Stimulated activated CD8-positive, alpha-beta memory T cell treated with anti-CD3 and anti-CD28 coated beads, Interleukin-7, amount 100 ng/mL, for 1 hour (primary cell): ENCODE measurements around the gene ZNF444.
"Not testable (repeated sequence)": the region's sequence is repeated elsewhere in the genome, so short reads cannot be mapped to it uniquely, and the experiment has no call there.

Experiments
- DNase-seq, 2 donors: peaks; one replicate each; pipeline ENCODE4 v3.0.0-alpha.2; 2020; ENCODE audit warnings: low read depth in 2 of 2

ZNF444 gene

DNA sequence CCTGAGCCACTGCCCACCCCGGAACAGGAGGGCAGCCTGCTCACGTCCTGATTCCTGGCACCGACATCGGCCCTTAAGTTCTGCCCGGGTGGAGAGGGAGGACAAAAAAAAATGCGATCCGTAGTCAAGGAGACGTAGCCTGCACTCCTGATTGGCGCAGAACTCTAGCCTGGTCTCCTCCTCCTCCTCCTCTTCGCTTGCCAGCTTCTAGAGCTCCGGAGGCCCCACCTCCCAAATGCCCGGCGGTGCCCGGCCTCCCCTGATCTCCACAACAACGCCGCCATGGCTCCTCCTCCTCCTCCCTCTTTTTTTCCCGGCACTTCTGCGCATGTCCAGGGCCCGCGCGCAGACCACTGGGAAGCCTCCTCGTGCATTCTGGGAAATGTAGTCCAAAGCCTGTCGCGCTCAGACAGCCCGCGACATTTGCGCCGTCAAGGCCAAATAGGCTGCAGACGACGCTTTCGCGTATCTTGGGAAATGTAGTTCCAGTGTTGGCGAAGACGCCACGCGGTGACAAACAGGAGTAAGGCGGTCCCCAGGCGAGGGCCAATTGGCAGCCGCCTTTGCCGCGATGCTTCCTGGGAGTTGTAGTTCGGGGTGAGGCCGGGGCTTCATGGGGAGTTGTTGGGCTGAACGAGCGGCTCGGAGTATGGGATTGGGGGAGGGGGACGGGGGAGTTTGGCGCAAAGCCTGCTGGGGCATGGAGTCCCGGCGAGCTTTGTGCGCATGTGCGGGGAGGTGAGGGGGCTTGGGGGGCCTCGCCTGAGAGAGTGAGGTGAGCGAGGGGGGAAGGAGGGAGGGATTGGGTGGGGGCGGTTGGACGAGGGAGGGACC, at the start of gene ZNF444:
TSS of gene ZNF444 (plus strand) at position 705 of the 834 bp plus-strand sequence. CDS start 5,625 bp downstream, outside the sequence.
- DNase-seq = peak; percentile 95 to 97

DNA sequence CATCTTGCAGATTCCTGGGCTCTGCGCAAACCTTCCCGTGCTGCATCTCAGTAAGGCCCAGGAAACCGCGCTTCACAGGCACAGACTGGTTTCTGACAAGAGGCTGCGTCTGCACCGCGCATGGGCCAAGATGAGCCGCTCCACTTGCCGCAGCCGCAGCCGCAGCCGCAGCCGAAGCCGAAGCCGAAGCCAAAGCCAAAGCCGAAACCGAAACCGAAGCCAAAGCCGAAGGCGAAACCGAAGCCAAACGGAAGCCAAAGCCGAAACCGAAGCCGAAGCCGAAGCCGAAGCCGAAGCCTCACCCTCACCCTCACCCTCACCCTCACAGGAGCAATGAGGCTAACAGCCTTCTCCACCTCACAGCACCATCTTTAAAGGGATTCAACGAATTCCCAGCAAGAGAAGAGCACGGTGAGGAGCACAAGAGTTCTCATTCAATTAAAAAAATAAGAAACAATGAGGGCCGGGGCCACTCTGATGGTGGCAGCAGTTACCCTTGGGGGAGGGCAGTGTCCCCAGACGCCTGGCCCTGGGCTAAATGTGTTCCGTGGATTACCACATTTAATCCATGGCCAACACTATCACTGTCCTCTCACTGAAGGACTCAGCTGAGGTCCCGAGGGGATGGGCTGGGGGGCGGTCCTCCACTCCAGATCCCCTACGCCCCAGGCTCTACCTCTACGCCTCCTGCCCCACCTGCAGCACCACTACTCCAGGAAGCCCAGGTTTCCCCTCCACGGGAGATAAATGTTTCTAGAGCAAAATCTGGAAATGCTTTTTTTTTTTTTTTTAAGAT, 49.1 kb upstream of the ZNF444 start:
- DNase-seq = no peak

DNA sequence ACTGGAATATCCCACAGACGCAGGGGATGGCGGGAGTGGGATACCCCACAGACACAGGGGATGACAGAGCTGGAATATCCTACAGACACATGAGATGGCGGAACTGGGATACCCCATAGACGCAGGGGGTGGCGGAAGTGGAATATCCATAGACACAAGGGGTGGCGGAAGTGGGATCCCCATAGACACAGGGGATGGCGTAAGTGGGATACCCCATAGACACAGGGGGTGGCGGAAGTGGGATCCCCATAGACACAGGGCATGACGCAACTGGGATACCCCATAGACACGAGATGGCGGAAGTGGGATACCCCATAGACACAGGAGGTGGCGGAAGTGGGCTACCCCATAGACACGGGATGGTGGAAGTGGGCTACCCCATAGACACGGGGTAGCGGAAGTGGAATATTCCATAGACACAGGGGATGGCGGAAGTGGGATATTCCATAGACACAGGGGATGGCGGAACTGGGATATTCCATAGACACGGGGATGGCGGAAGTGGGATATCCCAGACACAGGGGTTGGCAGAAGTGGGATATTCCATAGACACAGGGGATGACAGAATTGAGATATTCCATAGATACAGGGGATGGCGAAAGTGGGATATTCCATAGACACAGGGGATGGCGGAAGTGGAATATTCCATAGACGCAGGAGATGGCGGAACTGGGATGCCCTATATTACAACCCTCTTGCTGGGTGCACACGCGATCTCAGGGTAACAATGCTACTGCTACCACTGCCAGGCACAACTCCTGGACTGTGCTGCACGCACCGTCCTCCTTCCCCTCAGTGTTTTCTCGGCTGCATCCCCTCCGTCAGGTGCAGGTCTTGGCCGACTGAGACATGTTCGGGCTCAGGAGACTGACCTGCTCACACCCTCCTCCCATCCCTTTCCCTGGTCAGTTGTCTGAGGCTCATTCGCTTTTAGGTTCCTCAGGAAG, 48.1 kb upstream of the ZNF444 start:
- no peak for DNase-seq

DNA sequence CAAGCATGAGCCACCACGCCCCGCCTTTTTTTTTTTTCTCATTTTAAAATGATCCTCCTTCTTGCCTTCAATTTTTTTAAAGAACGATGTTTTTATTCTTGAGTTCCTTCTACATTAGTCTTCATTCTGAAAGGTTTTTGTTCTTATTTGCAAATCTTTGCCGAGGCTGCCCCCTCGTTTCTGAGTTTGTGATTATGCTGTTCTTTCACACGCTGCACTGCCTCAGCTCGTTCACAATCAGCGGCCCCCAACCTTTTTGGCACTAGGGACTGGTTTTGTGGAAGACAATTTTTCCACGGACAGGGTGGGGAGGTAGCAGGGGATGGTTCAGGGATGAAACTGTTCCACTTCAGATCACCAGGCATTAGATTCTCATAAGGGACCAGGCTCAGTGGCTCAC, 46.6 kb upstream of the ZNF444 start:
- no peak for DNase-seq

DNA sequence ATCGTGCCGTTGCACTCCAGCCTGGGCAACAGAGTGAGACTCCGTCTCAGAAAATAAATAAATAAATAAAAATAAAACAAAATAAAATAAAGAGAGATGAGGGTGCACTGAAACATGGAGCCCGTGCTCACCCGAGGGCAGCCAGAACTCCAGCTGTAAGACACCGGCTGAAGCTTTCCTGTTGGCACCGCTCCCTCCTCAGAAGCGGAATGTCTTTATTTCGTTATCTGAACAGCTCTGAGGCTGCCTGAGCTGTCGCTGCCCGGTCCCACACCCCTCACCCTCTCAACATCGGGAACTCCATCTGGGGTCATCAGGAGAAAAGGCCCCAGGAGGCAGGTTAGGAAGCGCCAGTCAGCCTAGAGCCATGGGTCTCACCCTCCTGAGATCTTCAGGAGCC, 44.4 kb upstream of the ZNF444 start:
- no peak for DNase-seq

DNA sequence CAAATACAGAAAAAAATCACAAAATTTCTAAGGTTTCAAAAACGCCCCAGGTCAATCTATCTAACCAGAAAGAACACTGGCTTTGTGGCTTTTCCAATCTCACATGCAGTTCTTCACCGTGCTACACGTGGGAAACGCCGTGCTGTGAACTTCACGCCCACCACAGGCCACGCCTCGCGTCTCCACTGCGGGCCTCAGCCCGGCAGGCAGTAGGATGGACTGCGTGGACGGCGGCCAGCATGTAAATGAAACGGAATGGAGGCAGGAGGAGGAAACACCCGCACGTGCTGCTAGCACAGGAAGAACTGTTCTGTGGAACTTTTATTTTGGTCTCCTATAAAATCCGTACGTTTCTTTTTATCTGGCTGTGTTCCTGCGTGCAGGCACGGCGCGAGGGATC, 43.8 kb upstream of the ZNF444 start:
- DNase-seq = no peak

DNA sequence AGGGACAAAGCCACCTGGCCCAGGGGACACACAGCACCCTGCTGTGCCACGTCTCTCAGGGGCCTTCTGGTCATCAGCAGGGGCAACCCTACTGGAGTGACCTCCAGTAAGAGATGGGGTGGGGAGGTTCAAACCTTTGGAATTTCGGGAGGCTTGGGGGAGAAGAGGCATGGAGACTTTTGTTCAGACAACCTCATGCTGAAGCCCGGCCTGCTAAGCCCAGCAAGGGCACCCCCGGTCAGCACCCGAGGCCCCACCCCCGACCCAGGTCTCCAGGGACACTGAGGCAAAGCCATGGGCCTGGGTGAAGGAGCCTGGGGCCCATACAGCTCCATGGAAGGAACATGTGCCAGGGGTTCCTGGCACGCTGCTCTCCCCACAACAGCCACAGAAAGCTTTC, 43.3 kb upstream of the ZNF444 start:
- no peak for DNase-seq

DNA sequence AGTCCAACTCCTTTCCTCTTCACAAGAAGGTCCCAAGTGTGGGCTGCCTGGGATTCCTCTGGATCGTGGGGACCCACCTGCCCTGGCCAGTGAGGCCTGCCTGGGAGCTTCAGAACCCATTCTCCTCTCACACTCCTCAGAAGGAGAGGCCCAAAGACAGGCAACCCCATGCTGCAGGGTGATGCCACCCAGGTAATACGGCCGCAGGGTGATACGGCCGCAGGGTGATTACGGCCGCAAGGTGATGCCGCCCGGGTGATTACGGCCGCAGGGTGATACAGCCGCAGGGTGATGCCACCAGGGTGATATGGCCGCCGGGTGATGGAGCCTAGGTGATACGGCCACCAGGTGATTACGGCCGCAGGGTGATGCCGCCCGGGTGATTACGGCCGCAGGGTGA, 42.9 kb upstream of the ZNF444 start:
- DNase-seq = not testable (repeated sequence)

DNA sequence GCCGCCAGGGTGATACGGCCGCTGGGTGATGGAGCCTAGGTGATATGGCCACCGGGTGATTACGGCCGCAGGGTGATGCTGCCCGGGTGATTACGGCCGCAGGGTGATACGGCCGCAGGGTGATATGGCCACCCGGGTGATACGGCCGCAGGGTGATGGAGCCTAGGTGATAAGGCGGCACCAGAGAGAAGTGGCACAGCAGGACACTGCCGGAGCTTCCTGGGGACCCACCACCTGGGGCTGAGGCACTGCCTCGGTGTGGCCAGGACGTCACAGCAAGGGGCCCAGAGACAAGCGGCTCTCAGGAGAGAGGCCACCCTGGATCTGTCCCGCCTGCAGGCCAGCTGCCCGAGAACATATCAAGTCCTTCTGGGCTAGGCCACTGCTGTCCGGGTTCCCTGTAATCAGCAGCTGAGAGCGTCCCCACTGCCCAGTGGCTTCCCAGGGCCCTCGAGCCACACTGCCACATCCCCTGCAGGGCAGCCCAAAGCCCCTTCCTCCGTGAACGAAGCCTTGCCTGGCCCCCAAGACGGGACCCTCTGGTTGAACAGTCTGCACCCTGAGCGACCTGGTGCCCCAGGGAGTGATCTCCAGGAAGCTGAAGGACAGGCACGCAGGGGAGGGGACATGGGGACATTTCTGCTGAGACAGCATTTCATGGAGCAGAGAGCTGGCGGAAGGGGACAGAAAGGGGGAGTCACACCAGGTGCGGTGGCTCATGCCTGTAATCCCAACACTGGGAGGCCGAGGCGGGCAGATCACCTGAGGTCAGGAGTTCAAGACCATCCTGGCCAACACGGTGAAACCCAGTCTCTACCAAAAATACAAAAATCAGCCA, 42.1 kb upstream of the ZNF444 start:
- no peak for DNase-seq

DNA sequence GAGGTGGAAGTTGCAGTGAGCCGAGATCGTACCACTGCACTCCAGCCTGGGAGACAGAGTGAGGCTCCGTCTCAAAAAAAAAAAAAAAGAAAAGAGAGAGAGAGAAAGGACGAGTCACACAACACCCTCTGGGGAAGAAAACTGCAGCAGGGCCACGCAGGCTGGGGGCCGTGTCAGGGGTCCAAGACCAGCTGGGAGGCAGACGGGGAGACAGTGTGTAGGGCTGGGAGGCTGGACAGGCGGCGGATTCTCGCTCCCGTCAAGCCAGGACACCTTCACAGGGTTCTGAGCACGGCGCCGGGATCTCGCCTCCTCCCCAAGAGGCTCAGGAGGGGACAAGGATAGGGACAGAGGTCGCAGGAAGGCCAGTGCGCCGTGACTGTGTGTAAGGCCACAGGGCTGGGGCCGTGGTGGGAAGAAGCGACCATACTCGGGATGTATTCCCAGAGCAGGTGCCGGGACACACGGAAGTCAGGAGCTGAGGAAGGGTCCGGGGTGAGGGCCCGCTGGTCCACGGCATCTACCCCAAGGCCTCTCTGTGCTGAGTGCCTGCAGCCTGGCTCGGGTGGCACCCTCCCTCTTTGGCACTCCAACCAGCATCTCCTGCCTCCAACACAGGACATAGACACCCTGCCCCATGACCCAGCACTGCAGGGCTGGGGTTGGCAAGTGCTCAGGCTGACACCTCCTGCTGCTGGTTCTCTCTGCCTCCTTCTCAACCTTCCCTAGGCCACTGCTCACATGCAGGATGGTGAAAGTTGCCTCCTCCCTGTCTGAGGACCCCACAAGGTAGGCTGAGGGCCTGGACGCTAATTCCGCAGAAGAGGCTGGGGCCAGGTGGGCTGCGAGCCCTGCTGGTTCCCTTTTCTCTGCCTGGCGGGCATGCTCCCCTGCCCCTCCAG, 41.2 kb upstream of the ZNF444 start:
- DNase-seq = no peak

DNA sequence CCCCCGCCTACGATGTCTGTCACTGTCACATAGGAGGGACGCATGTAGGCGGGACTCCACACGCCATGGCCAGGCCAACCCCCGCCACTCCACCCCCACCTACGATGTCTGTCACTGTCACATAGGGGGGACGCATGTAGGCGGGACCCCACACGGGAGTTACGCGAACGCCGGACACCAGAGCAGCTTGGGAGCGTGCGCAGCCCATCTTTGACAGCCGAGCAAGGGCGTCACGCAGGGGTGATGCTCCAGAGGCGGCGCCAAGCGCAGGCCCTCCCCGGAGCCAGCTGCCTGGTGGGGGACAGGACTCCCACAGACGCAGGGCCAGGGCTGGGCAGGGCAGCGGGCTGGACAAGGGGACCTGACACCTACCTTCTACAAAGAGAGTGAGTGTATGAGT, 40.0 kb upstream of the ZNF444 start:
- DNase-seq = no peak

DNA sequence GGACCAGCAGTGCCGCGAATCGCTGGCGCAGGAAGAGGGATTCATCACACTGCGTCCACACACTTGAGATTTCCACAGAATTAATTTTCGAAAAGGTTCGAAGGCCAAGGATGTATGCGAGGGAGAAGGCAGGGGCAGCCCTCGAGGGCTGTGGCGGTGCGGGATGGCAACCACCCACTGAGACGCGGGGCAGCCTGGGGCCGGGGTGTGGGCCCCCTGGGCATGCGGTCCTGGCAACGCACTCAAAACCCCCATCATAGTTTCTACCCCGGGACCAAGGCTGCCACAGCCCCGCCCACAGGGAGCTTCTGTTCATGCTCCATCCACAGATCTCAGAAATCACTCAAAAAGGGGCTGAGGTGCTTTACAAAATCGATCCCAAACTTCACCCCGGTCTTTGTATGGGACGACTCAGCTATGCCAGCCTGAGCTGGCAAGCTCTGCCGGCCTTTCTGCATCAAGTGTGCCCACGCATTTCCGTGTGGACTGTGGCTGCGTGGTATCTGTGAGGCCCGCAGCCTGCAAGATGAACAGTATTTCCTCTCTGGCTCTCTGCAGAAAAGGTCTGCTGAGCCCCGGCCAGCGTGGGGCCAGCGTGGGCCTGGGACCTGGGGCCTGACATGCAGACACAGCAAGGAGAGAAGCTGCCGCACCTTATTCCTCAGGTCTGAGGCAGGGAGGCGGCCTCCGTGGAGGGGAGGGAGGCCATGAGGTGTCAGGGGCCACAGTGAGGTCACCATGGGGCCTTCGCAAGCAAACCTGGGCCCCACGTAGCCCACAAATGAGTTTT, 39.1 kb upstream of the ZNF444 start:
- no peak for DNase-seq

DNA sequence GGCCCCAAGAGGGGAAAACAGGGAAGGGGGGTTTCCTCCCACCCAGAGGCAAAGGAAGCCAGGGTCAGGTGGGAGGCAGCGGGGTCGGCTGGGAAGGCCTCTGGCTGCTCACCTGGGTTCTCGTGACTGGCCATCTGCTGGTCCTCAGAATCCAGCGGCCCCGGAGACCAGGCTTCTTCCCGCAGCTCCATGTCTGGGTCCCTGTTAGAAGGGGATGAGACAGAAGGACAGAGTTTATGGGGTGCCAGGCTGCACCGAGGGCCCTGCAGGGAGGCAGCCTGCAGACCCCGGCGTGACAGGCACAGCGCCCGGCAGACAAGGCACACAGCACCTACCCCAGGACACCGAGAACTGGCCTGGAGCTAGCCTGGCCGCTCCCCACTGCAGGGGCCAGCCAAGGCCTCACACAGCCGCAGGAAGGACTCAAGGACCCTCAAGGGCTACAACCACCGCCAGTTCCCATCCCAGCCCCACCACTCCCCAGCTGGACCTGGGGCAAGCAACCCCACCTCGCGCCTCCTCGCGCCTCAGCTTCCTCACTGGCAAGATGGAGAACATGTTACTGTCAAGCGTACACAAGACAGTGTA, 38.0 kb upstream of the ZNF444 start:
- DNase-seq = no peak

DNA sequence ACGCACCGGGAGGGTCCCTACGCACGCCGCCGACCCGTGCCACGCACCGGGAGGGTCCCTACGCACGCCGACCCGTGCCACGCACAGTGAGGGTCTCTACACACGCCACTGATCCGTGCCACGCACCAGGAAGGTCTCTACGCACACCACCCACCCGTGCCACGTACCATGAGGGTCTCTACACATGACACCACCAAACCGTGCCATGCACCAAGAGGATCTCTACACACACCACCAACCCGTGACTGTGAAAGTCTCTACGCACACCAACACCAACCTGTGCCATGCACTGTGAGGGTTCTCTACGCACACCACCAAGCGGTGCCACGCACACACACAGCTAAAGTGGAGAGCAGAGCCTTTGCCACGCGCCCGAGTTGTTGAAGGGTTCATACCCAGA, 36.7 kb upstream of the ZNF444 start:
- DNase-seq = no peak

DNA sequence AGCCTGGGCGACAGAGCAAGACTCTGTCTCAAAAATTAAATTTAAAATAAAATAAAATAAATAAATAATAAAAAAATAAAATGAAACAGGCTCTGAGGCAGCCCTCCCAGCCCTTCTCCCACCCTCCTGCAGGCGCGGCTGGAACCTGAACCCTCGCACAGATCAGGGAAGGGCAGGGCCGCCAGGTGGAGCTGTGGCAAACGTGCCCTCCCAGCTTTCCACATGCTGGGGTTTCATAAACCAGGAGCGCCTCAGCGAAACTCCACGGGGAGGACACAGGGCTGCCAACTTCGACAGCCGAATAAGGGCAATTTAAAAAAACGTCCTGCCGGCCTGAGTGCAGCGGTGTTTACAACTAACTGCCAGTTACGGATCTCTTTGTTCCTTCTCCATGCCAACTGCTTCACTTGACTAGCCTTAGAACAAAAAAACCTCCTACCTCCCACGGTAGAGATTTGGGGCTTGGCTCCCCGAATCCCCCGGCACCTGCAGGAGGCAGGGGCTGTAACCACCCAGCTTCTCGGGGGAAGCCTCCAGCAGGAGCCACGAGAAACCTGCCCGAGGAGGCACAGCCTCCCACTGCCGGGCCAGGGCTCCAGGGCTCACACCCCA, 35.9 kb upstream of the ZNF444 start:
- peak; percentile 14 to 34 for DNase-seq

DNA sequence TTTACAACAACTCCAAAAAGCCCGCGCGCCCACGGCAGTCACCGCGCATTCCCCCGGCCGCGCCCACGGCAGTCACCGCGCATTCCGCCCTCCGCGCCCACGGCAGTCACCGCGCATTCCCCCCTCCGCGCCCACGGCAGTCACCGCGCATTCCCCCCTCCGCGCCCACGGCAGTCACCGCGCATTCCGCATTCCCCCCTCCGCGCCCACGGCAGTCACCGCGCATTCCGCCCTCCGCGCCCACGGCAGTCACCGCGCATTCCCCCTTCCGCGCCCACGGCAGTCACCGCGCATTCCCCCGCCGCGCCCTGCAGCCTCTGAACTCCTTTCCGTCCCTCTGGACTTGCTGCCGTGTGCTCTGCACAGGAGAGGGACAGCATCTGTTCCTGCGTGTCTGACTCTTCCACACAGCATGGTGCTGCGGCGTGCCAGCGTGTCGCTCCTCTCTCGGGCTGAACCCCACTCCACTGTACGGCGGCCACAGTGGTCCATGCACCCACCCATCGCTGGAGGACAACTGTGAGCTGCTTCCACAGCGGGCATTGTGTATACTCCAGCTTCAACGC, 35.2 kb upstream of the ZNF444 start:
- DNase-seq = not testable (repeated sequence)

DNA sequence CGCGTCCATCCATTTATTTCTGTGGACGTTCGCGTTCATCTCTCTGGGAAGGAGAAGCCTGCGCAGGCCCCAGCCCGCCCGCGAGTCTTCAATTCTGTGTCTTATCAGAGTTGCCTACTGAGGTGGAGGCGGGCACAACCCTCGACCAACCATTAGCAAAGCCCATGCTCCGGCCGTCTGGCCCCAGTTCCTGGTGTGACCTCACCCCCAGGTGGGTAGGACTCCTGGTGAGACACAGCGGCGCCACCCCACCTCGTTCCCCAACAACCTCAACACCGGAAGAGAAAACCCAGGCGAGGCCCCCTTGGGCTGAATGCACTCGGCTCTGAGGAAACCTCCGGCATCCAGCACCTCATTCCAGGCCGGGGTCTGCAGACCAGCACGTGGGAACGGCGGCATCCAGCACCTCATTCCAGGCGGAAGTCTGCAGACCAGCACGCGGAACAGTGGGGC, 34.7 kb upstream of the ZNF444 start:
- DNase-seq = no peak

DNA sequence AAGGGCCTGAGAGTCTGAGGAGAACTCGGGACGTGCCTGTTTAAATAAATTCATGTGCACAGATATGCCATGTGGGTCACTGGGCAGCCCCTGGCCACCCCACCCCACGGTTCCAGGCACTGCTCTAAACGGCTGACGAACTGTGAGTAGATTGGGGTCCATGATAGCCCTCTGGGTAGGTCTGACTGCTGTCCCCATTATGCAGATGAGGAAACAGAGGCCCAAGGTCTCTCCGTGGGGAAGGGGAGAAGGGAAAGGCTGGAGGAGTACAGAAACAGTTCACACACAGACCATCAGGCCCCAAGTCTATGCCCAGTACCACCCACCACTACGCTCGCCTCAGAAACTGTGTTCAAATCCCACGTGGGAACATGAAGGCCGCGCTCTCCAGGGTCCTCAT, 34.1 kb upstream of the ZNF444 start:
- DNase-seq = no peak
